Ascending aorta (tissue), 2 donors: ENCODE results near the gene MEST. TPM values are rescaled to one million over a fixed set of nuclear protein-coding genes. Genes with fewer than 3 reads are reported as not detected.

ENCODE experiments used
- DNase-seq, 2 donors: peaks; one replicate each; pipeline ENCODE4 v3.0.0-alpha.2; 2019; ENCODE audit warnings: low spot score in 2 of 2
- H3K27ac ChIP-seq, 2 donors: fragments of 200-600 bp; sonication (generic); one replicate each; pipeline ENCODE4 v1.5.1; 2016 to 2017; ENCODE audit warnings: mild to moderate bottlenecking in 1 of 2
- H3K27me3 ChIP-seq: fragments of 200-600 bp; sonication (generic); one replicate; pipeline ENCODE4 v1.5.1; 2017
- H3K36me3 ChIP-seq, 2 donors: fragments of 200-600 bp; sonication (generic); one replicate each; pipeline ENCODE4 v1.5.1; 2016
- H3K4me1 ChIP-seq, 2 donors: fragments of 200-600 bp; sonication (generic); one replicate each; pipeline ENCODE4 v1.5.1; 2016 to 2017; ENCODE audit warnings: mild to moderate bottlenecking in 1 of 2
- H3K4me3 ChIP-seq, 2 donors: fragments of 200-600 bp; sonication (generic); one replicate each; pipeline ENCODE4 v1.5.1; 2016 to 2017; ENCODE audit warnings: mild to moderate bottlenecking in 1 of 2
- H3K9me3 ChIP-seq, 2 donors: fragments of 200-600 bp; sonication (generic); one replicate each; pipeline ENCODE4 v1.5.1; 2016
- CTCF ChIP-seq, 3 experiments: fragments of 200-600 bp in 2 of 3; fragments of 450-650 bp in 1 of 3; sonication (generic) in 2 of 3; IDR thresholded peaks; one replicate each; pipeline ENCODE4 v1.5.1; 2016 to 2019; ENCODE audit warnings: antibody characterized with exemption in 3 of 3, mild to moderate bottlenecking in 1 of 3, moderate library complexity in 1 of 3
- intact Hi-C: fragments of 100-400 bp; cut with DNase I; formaldehyde crosslinking; loops from one replicate; pipeline ENCODE4 v1.15.1; 2023
- total RNA-seq: library from RNA; depleted of rRNA; stranded (reverse); fragments of >200 nt; gene quantifications from one replicate; pipeline ENCODE4 v1.1.0, GENCODE V29; 2016

MEST gene
- total RNA-seq, 1 donor from 2014 or later, result 6.9 TPM

- no peak for DNase-seq
- Histone ChIP-seq H3K9me3 (peaks cover 0 to 6% of the 10 kb centered on the region in 2 donors), H3K27me3 (no peaks in the 10 kb centered on the region), H3K4me3 (no peak overlapping the region), H3K4me1 (no peaks in the 10 kb centered on the region), H3K27ac (no peak overlapping the region), H3K36me3 (no peaks in the 10 kb centered on the region)
- intact Hi-C loops, result no loop called here
- no peak for TF ChIP-seq CTCF (IDR thresholded peaks at IDR 0.05)
Observed at GRCh38 chr7:130468612-130469011, 23.3 kb upstream of the MEST start.

GRCh38 chr7:130471974-130472373, 19.9 kb upstream of the MEST start:
- Histone ChIP-seq H3K27me3 (no peaks in the 10 kb centered on the region), H3K36me3 (no peaks in the 10 kb centered on the region), H3K4me3 (no peak overlapping the region), H3K4me1 (no peaks in the 10 kb centered on the region), H3K27ac (no peak overlapping the region), H3K9me3 (no peaks in the 10 kb centered on the region)
- no peak for TF ChIP-seq CTCF (IDR thresholded peaks at IDR 0.05)
- no peak for DNase-seq
- intact Hi-C loops, result no loop called here

- H3K4me3 ChIP-seq, result no peak overlapping the region
- TF ChIP-seq CTCF (IDR thresholded peaks at IDR 0.05), result no peak
- no peaks in the 10 kb centered on the region for H3K36me3 ChIP-seq
- H3K4me1 ChIP-seq, result no peaks in the 10 kb centered on the region
- no peak for DNase-seq
- intact Hi-C loops, result no loop called here
- no peak overlapping the region for H3K27ac ChIP-seq
- H3K9me3 ChIP-seq, result no peaks in the 10 kb centered on the region
- no peaks in the 10 kb centered on the region for H3K27me3 ChIP-seq
Observed at GRCh38 chr7:130473289-130473688, 18.6 kb upstream of the MEST start.

- Histone ChIP-seq H3K27me3 (no peaks in the 10 kb centered on the region), H3K27ac (no peak overlapping the region), H3K9me3 (peaks cover 0 to 5% of the 10 kb centered on the region in 2 donors), H3K36me3 (no peaks in the 10 kb centered on the region), H3K4me1 (no peaks in the 10 kb centered on the region), H3K4me3 (no peak overlapping the region)
- intact Hi-C loops, result no loop called here
- no peak for TF ChIP-seq CTCF (IDR thresholded peaks at IDR 0.05)
- no peak for DNase-seq
Observed at GRCh38 chr7:130473876-130474275, 18.0 kb upstream of the MEST start.

GRCh38 chr7:130475776-130476175, 16.1 kb upstream of the MEST start:
- H3K9me3 ChIP-seq, result peaks cover 0 to 7% of the 10 kb centered on the region in 2 donors
- no peaks in the 10 kb centered on the region for H3K36me3 ChIP-seq
- no peaks in the 10 kb centered on the region for H3K27me3 ChIP-seq
- no peak for TF ChIP-seq CTCF (IDR thresholded peaks at IDR 0.05)
- intact Hi-C loops, result no loop called here
- no peaks in the 10 kb centered on the region for H3K4me1 ChIP-seq
- DNase-seq, result no peak
- no peak overlapping the region for H3K4me3 ChIP-seq
- H3K27ac ChIP-seq, result no peak overlapping the region
